Measurements from ENCODE around the gene BCKDK.

Gene BCKDK

GRCh38 chr16:31111881-31112466 is 3.8 kb downstream of the BCKDK start:
- H3K9me3 ChIP-seq (ENCODE audit: control insufficient read depth, insufficient read depth, low read depth, low read length), result no peaks in the 10 kb centered on the region
- CTCF ChIA-PET, result interaction anchor here (0.6 to 3.4 kb wide), 3 partner anchors 25 to 30 kb away, joined by 3 to 12 read pairs (median 3); no protein-coding TSS in a partner anchor
- H3K4me1 ChIP-seq (ENCODE audit: control insufficient read depth, insufficient read depth, low read length), result no peaks in the 10 kb centered on the region; the same call in none of the 2 replicates
- H3K27ac ChIP-seq (ENCODE audit: extremely low read depth, low read depth, low read length), result no peak overlapping the region
- POLR2A ChIA-PET, result no interaction called here
- TF ChIP-seq ZNF585B (tag by site-specific recombination; IDR thresholded peaks at IDR 0.05) (peak; percentile 55), ZSCAN30 (tag by site-specific recombination; IDR thresholded peaks at IDR 0.05) (no peak), ZNF776 (tag by site-specific recombination; IDR thresholded peaks at IDR 0.05; ENCODE audit: borderline replicate concordance) (no peak)
- peaks cover 0 to 43% of the 10 kb centered on the region in 2 experiments; a peak in 1 of 3 replicates for H3K36me3 ChIP-seq (ENCODE audit: control insufficient read depth in 2 of 2, insufficient read depth in 1 of 2, low read length in 2 of 2)
- H3K4me3 ChIP-seq (ENCODE audit: low read depth, low read length), result no peak overlapping the region

GRCh38 chr16:31112711-31113110 is 4.5 kb downstream of the BCKDK start:
- Histone ChIP-seq H3K36me3 (ENCODE audit: control insufficient read depth in 2 of 2, insufficient read depth in 1 of 2, low read length in 2 of 2) (peaks cover 0 to 43% of the 10 kb centered on the region in 2 experiments; a peak in 1 of 3 replicates), H3K4me3 (ENCODE audit: low read depth, low read length) (no peak overlapping the region), H3K4me1 (ENCODE audit: control insufficient read depth, insufficient read depth, low read length) (no peaks in the 10 kb centered on the region; the same call in none of the 2 replicates), H3K27ac (ENCODE audit: extremely low read depth, low read depth, low read length) (no peak overlapping the region), H3K9me3 (ENCODE audit: control insufficient read depth, insufficient read depth, low read depth, low read length) (no peaks in the 10 kb centered on the region)
- TF ChIP-seq ZNF354C (tag by site-specific recombination; IDR thresholded peaks at IDR 0.05; ENCODE audit: borderline replicate concordance, low read depth) (no peak), ZFP3 (tag by site-specific recombination; IDR thresholded peaks at IDR 0.05; ENCODE audit: low read depth) (no peak), ZNF571 (tag by site-specific recombination; IDR thresholded peaks at IDR 0.05) (no peak), ZNF155 (tag by site-specific recombination; IDR thresholded peaks at IDR 0.05) (no peak), ZFHX2 (tag by site-specific recombination; conservative IDR thresholded peaks at IDR 0.05) (no peak), SALL2 (tag by site-specific recombination; IDR thresholded peaks at IDR 0.05; ENCODE audit: borderline replicate concordance) (no peak), ZNF707 (tag by site-specific recombination; IDR thresholded peaks at IDR 0.05) (no peak), ZBTB1 (tag by site-specific recombination; IDR thresholded peaks at IDR 0.05) (no peak), SCRT2 (tag by site-specific recombination; IDR thresholded peaks at IDR 0.05) (no peak), ZNF600 (tag by site-specific recombination; IDR thresholded peaks at IDR 0.05) (no peak), ZNF621 (tag by site-specific recombination; IDR thresholded peaks at IDR 0.05) (no peak), OSR2 (tag by site-specific recombination; IDR thresholded peaks at IDR 0.05) (no peak), ZNF133 (tag by site-specific recombination; IDR thresholded peaks at IDR 0.05) (no peak), ZNF423 (tag by site-specific recombination; IDR thresholded peaks at IDR 0.05) (no peak), TCF7L2 (IDR thresholded peaks at IDR 0.05; ENCODE audit: borderline replicate concordance, low read depth, low read length) (no peak), ZBTB7A (tag by site-specific recombination; IDR thresholded peaks at IDR 0.05; ENCODE audit: low read depth) (no peak), ZSCAN4 (tag by site-specific recombination; IDR thresholded peaks at IDR 0.05) (no peak)
- CTCF ChIA-PET, result interaction anchor here (3.4 kb wide), 1 partner anchor 30 kb away, joined by 12 read pairs; no protein-coding TSS in a partner anchor
- POLR2A ChIA-PET, result no interaction called here

Measured in HEK293 (cell line).